Osteocyte (in vitro differentiated cells): ENCODE results near the gene TMEM8B. TPM values are rescaled to one million over a fixed set of nuclear protein-coding genes. Genes with fewer than 3 reads are reported as not detected.

Experiments
- DNase-seq: peaks from one replicate; pipeline ENCODE4 v3.0.0; 2021; ENCODE audit warnings: mixed read lengths; ENCODE audit not compliant: unreplicated experiment; ENCODE audit errors: extremely low spot score
- H3K27ac Mint-ChIP-seq: one replicate; pipeline ENCODE4 v1.8.0; 2021; ENCODE audit warnings: mild to moderate bottlenecking, mixed read lengths; ENCODE audit not compliant: unreplicated experiment
- H3K27me3 Mint-ChIP-seq: one replicate; pipeline ENCODE4 v1.8.0; 2021; ENCODE audit warnings: mixed read lengths; ENCODE audit not compliant: unreplicated experiment
- H3K36me3 Mint-ChIP-seq: one replicate; pipeline ENCODE4 v1.8.0; 2021; ENCODE audit warnings: mixed read lengths; ENCODE audit not compliant: unreplicated experiment
- H3K4me1 Mint-ChIP-seq: one replicate; pipeline ENCODE4 v1.8.0; 2021; ENCODE audit warnings: mixed read lengths; ENCODE audit not compliant: unreplicated experiment
- H3K4me3 Mint-ChIP-seq: one replicate; pipeline ENCODE4 v1.8.0; 2021; ENCODE audit warnings: mild to moderate bottlenecking, moderate library complexity, mixed read lengths; ENCODE audit not compliant: unreplicated experiment
- H3K9me3 Mint-ChIP-seq: one replicate; pipeline ENCODE4 v1.8.0; 2021; ENCODE audit warnings: mixed read lengths; ENCODE audit not compliant: unreplicated experiment
- total RNA-seq: library from RNA; stranded (reverse); gene quantifications from 2 replicates; pipeline ENCODE4 v1.2.1, GENCODE V29; 2021
- TF ChIP-seq, protein P1 (sequence below): fragments of 200-600 bp; sonication (generic); IDR thresholded peaks from 2 replicates; pipeline ENCODE4 v1.5.0; 2021; ENCODE audit warnings: antibody characterized with exemption, mild to moderate bottlenecking, moderate library complexity

Gene TMEM8B
- total RNA-seq, 1 donor from 2014 or later = 29.9 TPM

DNA sequence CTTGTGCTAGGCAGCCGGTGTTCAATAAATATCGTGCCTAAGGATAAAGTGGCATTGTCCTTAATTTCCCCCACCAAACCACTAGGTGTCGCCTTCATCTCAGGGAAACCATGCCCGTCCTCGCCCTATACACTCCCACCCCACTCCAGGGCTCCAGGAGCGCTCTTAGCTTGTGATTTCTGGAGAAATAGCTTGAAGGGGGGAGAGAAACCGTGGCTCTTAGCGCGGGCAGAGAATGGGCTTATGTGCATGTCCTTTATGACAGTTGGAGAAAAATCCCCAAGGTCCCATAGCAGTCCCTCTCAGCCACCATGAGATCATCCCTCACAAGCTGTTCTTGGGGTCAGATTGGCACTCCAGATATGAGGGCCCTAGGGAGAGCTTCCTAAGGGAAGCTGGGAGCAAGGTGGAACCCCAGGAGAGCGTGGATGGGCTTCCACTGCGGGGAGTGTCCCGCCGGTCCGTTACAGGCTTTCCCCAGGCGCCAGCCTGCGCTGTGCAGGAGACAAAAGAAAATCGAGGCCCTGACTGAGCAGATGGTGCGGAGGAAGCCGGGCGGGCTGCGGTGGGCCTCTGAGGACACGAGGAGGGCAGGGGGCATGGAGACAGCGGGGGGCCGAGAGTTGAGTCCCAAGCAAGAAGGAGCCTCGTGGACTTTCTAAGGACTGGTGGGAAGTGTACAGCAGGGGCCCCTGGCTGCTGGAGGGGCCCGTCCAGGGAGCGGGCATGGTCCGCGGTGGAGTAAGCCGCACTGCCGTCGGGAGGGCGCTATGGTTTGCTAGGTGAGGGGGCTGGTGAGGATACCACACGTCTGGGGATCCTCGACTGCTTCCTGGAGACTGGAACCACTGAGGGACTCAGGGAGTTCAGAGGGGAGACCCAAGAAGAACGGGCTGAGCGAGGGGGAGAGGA, 38.4 kb upstream of the TMEM8B start:
- H3K27ac Mint-ChIP-seq = peak overlapping the region; percentile 73
- TF ChIP-seq, protein P1, sequence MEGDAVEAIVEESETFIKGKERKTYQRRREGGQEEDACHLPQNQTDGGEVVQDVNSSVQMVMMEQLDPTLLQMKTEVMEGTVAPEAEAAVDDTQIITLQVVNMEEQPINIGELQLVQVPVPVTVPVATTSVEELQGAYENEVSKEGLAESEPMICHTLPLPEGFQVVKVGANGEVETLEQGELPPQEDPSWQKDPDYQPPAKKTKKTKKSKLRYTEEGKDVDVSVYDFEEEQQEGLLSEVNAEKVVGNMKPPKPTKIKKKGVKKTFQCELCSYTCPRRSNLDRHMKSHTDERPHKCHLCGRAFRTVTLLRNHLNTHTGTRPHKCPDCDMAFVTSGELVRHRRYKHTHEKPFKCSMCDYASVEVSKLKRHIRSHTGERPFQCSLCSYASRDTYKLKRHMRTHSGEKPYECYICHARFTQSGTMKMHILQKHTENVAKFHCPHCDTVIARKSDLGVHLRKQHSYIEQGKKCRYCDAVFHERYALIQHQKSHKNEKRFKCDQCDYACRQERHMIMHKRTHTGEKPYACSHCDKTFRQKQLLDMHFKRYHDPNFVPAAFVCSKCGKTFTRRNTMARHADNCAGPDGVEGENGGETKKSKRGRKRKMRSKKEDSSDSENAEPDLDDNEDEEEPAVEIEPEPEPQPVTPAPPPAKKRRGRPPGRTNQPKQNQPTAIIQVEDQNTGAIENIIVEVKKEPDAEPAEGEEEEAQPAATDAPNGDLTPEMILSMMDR = peak; percentile 86
- H3K36me3 Mint-ChIP-seq = peaks cover 2% of the 10 kb centered on the region
- peak; percentile 89 for DNase-seq
- peak overlapping the region; percentile 72 for H3K4me3 Mint-ChIP-seq
- H3K4me1 Mint-ChIP-seq = peaks cover 37% of the 10 kb centered on the region
- H3K27me3 Mint-ChIP-seq = peaks cover 8% of the 10 kb centered on the region
- H3K9me3 Mint-ChIP-seq = no peaks in the 10 kb centered on the region

DNA sequence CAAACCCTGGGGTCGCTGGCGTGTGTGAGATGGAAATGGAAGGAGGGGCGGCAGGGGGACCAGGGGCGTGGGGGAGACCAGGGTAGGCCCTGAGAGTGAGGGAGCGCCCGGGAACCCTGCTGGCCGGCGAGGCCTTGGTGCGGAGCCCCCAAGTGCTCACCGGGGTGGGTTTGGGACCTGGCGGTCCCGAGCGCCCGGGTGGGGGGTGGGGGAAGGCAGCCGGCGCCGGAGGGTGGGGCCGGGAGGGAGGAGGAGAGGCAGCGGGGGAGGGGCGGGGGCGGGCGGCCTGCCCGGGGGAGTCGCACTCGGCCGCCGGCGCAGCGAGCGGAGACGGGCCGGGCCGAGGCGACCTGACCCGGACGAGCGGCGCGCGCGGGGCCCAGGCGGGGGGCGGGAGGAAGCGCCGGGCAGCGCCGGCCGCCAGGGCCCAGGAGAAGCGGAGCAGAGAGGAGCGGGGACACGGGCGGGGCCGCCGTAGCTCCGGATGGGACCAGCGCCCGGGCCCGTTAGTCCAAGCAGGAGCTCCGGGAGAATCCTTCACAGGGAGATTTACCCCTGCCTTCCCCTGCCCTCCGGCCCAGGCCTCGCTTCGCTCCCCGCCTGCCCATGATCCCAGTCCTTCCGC, 37.6 kb upstream of the TMEM8B start, which contains the start of gene NPR2:
Gene NPR2, plus strand, starts transcription at position 295 of the 625 bp plus-strand sequence. CDS start 818 bp downstream, outside the sequence.
- no peak for DNase-seq
- H3K4me1 Mint-ChIP-seq = peaks cover 37% of the 10 kb centered on the region

DNA sequence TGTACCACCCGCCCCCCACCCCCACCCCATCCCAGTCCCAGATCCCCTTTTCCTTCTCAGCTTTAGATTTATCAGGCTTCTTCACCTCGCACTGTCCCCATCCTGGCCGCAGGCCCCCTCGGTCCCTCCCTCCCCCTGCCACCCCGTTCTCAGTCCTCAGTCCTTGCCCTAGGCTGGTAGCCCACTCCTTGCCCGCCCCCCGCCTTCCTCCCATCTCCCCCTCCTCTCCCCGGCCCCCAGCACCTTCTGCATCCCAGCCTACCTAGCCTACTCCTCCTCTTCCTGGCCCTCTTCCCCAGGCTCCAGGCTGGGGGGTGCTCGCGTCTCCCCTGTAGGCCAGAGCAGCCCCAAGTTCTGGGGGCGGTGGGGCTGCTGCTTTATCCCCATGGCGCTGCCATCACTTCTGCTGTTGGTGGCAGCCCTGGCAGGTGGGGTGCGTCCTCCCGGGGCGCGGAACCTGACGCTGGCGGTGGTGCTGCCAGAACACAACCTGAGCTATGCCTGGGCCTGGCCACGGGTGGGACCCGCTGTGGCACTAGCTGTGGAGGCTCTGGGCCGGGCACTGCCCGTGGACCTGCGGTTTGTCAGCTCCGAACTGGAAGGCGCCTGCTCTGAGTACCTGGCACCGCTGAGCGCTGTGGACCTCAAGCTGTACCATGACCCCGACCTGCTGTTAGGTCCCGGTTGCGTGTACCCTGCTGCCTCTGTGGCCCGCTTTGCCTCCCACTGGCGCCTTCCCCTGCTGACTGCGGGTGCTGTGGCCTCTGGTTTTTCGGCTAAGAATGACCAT, 36.8 kb upstream of the TMEM8B start:
- Mint-ChIP-seq H3K36me3 (peaks cover 2% of the 10 kb centered on the region), H3K27me3 (no peaks in the 10 kb centered on the region), H3K27ac (no peak overlapping the region), H3K9me3 (no peaks in the 10 kb centered on the region), H3K4me1 (peaks cover 37% of the 10 kb centered on the region), H3K4me3 (peak overlapping the region; percentile 6)
- TF ChIP-seq, protein P1 = no peak
- no peak for DNase-seq

More for the DNA sequence above, 37.6 kb upstream of the TMEM8B start, which contains the start of gene NPR2:
- Mint-ChIP-seq H3K9me3 (no peaks in the 10 kb centered on the region), H3K27me3 (peaks cover under 1% of the 10 kb centered on the region), H3K27ac (peak within 1 kb of the TSS; percentile 73), H3K36me3 (peaks cover 2% of the 10 kb centered on the region), H3K4me3 (peak within 1 kb of the TSS; percentile 72)
- TF ChIP-seq, protein P1 = no peak

DNA sequence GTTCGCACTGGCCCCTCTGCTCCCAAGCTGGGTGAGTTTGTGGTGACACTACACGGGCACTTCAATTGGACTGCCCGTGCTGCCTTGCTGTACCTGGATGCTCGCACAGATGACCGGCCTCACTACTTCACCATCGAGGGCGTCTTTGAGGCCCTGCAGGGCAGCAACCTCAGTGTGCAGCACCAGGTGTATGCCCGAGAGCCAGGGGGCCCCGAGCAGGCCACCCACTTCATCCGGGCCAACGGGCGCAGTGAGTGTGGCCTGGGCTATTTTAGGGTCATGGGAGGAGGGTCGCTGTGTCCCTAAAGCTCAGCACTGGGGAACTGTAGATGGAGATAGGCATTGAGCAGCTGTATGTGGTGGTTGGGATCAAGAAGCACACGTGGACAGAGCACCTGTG, 36.2 kb upstream of the TMEM8B start:
- TF ChIP-seq, protein P1 = no peak
- H3K36me3 Mint-ChIP-seq = peaks cover 2% of the 10 kb centered on the region
- DNase-seq = no peak
- H3K4me1 Mint-ChIP-seq = peaks cover 37% of the 10 kb centered on the region
- H3K9me3 Mint-ChIP-seq = no peaks in the 10 kb centered on the region
- H3K27me3 Mint-ChIP-seq = no peaks in the 10 kb centered on the region
- H3K27ac Mint-ChIP-seq = peak overlapping the region; percentile 50
- peak overlapping the region; percentile 44 for H3K4me3 Mint-ChIP-seq
